Measurements from ENCODE around the gene CACNA1C.
"Not testable (repeated sequence)": the region's sequence is repeated elsewhere in the genome, so short reads cannot be mapped to it uniquely, and the experiment has no call there.

CACNA1C gene

GRCh38 chr12:2248901-2249381 lies 196.2 kb downstream of the CACNA1C start:
- DNase-seq (ENCODE audit: extremely low read depth in 1 of 2, low read depth in 1 of 2) = no peak

- DNase-seq (ENCODE audit: extremely low read depth in 1 of 2, low read depth in 1 of 2) = no peak
Measured at GRCh38 chr12:2250797-2251196, 198.0 kb downstream of the CACNA1C start.

GRCh38 chr12:2251526-2252209 lies 198.9 kb downstream of the CACNA1C start:
- DNase-seq (ENCODE audit: extremely low read depth in 1 of 2, low read depth in 1 of 2) = no peak

- DNase-seq (ENCODE audit: extremely low read depth in 1 of 2, low read depth in 1 of 2) = no peak
Measured at GRCh38 chr12:2255311-2255710, 202.5 kb downstream of the CACNA1C start.

- not testable (repeated sequence) for DNase-seq (ENCODE audit: extremely low read depth in 1 of 2, low read depth in 1 of 2)
Measured at GRCh38 chr12:2255731-2256130, 202.9 kb downstream of the CACNA1C start.

GRCh38 chr12:2256453-2256852 lies 203.7 kb downstream of the CACNA1C start:
- no peak for DNase-seq (ENCODE audit: extremely low read depth in 1 of 2, low read depth in 1 of 2)

GRCh38 chr12:2256915-2257314 lies 204.1 kb downstream of the CACNA1C start:
- no peak for DNase-seq (ENCODE audit: extremely low read depth in 1 of 2, low read depth in 1 of 2)

GRCh38 chr12:2258025-2258424 lies 205.2 kb downstream of the CACNA1C start:
- no peak for DNase-seq (ENCODE audit: extremely low read depth in 1 of 2, low read depth in 1 of 2)

GRCh38 chr12:2259369-2259768 lies 206.6 kb downstream of the CACNA1C start:
- DNase-seq (ENCODE audit: extremely low read depth in 1 of 2, low read depth in 1 of 2) = no peak

GRCh38 chr12:2260441-2260840 lies 207.7 kb downstream of the CACNA1C start:
- no peak for DNase-seq (ENCODE audit: extremely low read depth in 1 of 2, low read depth in 1 of 2)

- DNase-seq (ENCODE audit: extremely low read depth in 1 of 2, low read depth in 1 of 2) = no peak
Measured at GRCh38 chr12:2261708-2262107, 208.9 kb downstream of the CACNA1C start.

GRCh38 chr12:2262449-2262848 lies 209.7 kb downstream of the CACNA1C start:
- DNase-seq (ENCODE audit: extremely low read depth in 1 of 2, low read depth in 1 of 2) = no peak

GRCh38 chr12:2263901-2264300 lies 211.1 kb downstream of the CACNA1C start:
- no peak for DNase-seq (ENCODE audit: extremely low read depth in 1 of 2, low read depth in 1 of 2)

- DNase-seq (ENCODE audit: extremely low read depth in 1 of 2, low read depth in 1 of 2) = no peak
Measured at GRCh38 chr12:2264651-2265232, 212.0 kb downstream of the CACNA1C start.

- DNase-seq (ENCODE audit: extremely low read depth in 1 of 2, low read depth in 1 of 2) = no peak
Measured at GRCh38 chr12:2265461-2266167, 212.8 kb downstream of the CACNA1C start.

- DNase-seq (ENCODE audit: extremely low read depth in 1 of 2, low read depth in 1 of 2) = no peak
Measured at GRCh38 chr12:2266666-2267620, 214.2 kb downstream of the CACNA1C start.

GRCh38 chr12:2267703-2268470 lies 215.1 kb downstream of the CACNA1C start:
- DNase-seq (ENCODE audit: extremely low read depth in 1 of 2, low read depth in 1 of 2) = no peak

GRCh38 chr12:2268471-2269286 lies 215.9 kb downstream of the CACNA1C start:
- DNase-seq (ENCODE audit: extremely low read depth in 1 of 2, low read depth in 1 of 2) = no peak

GRCh38 chr12:2270846-2271245 lies 218.1 kb downstream of the CACNA1C start:
- DNase-seq (ENCODE audit: extremely low read depth in 1 of 2, low read depth in 1 of 2) = no peak

Data from activated CD8-positive, alpha-beta memory T cell treated with anti-CD3 and anti-CD28 coated beads for 1 hour (primary cell).